CD1c-positive myeloid dendritic cell (primary cell): ENCODE measurements around the gene SLC4A2.
A peak's percentile ranks its signal among the peaks of the same experiment; 100 is the strongest.
"Not testable (repeated sequence)": the region's sequence is repeated elsewhere in the genome, so short reads cannot be mapped to it uniquely, and the experiment has no call there.

ENCODE experiments used
- DNase-seq: peaks from one replicate; pipeline ENCODE4 v3.0.0-alpha.2; 2016; ENCODE audit errors: extremely low spot score

Gene SLC4A2

GRCh38 chr7:151059367-151060112, at the start of gene SLC4A2:
SLC4A2 (plus strand) TSS chr7:151059589; CDS start chr7:151061988, 2,399 bp downstream.
- peak; percentile 64 for DNase-seq

GRCh38 chr7:151010037-151010306, 49.4 kb upstream of the SLC4A2 start:
- no peak for DNase-seq

- peak; percentile 69 for DNase-seq
These were observed 48.9 kb upstream of the SLC4A2 start for GRCh38 chr7:151010307-151011096.

- DNase-seq: peak; percentile 49
These were observed 48.3 kb upstream of the SLC4A2 start for GRCh38 chr7:151011097-151011409.

GRCh38 chr7:151011616-151012015, 47.8 kb upstream of the SLC4A2 start:
- DNase-seq: not testable (repeated sequence)

GRCh38 chr7:151012031-151012692, 47.2 kb upstream of the SLC4A2 start:
- DNase-seq: no peak

- DNase-seq: peak; percentile 41
These were observed 46.5 kb upstream of the SLC4A2 start for GRCh38 chr7:151012911-151013347.

- no peak for DNase-seq
These were observed 46.0 kb upstream of the SLC4A2 start for GRCh38 chr7:151013356-151013732.

GRCh38 chr7:151013733-151014497, 45.5 kb upstream of the SLC4A2 start:
- DNase-seq: peak; percentile 91

GRCh38 chr7:151014950-151015349, 44.4 kb upstream of the SLC4A2 start:
- no peak for DNase-seq

- no peak for DNase-seq
These were observed 43.4 kb upstream of the SLC4A2 start for GRCh38 chr7:151015967-151016366.

- DNase-seq: no peak
These were observed 42.9 kb upstream of the SLC4A2 start for GRCh38 chr7:151016505-151016904.

GRCh38 chr7:151016942-151017341, 42.4 kb upstream of the SLC4A2 start:
- DNase-seq: no peak

GRCh38 chr7:151017370-151017952, 41.9 kb upstream of the SLC4A2 start:
- no peak for DNase-seq

GRCh38 chr7:151017953-151018420, 41.4 kb upstream of the SLC4A2 start:
- peak; percentile 67 for DNase-seq

GRCh38 chr7:151018421-151019129, 40.8 kb upstream of the SLC4A2 start:
- DNase-seq: peak; percentile 32

- no peak for DNase-seq
These were observed 40.3 kb upstream of the SLC4A2 start for GRCh38 chr7:151019130-151019447.

GRCh38 chr7:151020231-151020630, 39.2 kb upstream of the SLC4A2 start:
- DNase-seq: no peak

- no peak for DNase-seq
These were observed 36.2 kb upstream of the SLC4A2 start for GRCh38 chr7:151023232-151023631.

GRCh38 chr7:151024435-151025056, 34.8 kb upstream of the SLC4A2 start, which contains the start of gene ATG9B:
ATG9B (minus strand) TSS chr7:151024494; CDS start chr7:151024423, 71 bp downstream.
- no peak for DNase-seq
